Fibroblast of villous mesenchyme (primary cell): ENCODE measurements around the gene PNMA8A. TPM values are rescaled to one million over a fixed set of nuclear protein-coding genes. Genes with fewer than 3 reads are reported as not detected.

ENCODE experiments used
- DNase-seq: peaks from one replicate; pipeline ENCODE4 v3.0.0-alpha.2; 2010; ENCODE audit warnings: low read depth
- H3K4me3 ChIP-seq: 2 replicates; pipeline ENCODE4 v1.5.1; 2011; ENCODE audit warnings: low read depth, mild to moderate bottlenecking, low read length
- CTCF ChIP-seq: IDR thresholded peaks from 2 replicates; pipeline ENCODE4 v1.5.1; 2012; ENCODE audit warnings: low read depth, mild to moderate bottlenecking, low read length; ENCODE audit not compliant: insufficient read depth
- total RNA-seq: library from RNA; depleted of rRNA; stranded (reverse); fragments of >200 nt; gene quantifications from 2 replicates; pipeline ENCODE4 v1.2.3, GENCODE V29; 2012

PNMA8A gene
- total RNA-seq, 1 donor, result 9.9 TPM

GRCh38 chr19:46486358-46486757, 15.0 kb upstream of the PNMA8A start:
- TF ChIP-seq CTCF, result no peak
- DNase-seq, result no peak
- H3K4me3 ChIP-seq, result no peak overlapping the region

DNA sequence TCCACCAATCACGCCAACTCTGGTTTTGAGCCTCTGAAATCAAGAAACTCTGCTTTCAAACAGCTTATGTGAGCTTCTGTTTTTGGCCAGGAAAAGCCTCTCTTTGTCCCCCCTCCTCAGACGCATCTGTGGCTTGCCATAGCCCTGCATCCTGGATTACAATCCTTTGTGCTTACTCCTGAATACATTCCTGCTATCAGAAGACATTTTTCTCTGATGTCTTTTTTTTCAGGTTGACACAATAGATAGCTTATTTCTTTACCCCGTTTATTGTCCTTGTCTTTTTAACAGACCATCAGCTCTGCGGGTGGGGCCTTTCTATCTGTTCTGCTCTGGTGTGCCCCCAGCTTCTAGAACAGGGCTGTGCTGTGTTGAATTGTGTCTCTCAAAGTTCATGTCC, 13.3 kb upstream of the PNMA8A start:
- no peak for TF ChIP-seq CTCF
- DNase-seq, result no peak

GRCh38 chr19:46482631-46483030, 11.3 kb upstream of the PNMA8A start:
- H3K4me3 ChIP-seq, result no peak overlapping the region
- DNase-seq, result peak; percentile 29
- TF ChIP-seq CTCF, result no peak

More for the DNA sequence above, 13.3 kb upstream of the PNMA8A start:
- no peak overlapping the region for H3K4me3 ChIP-seq

- H3K4me3 ChIP-seq, result no peak overlapping the region
- DNase-seq, result no peak
These were observed 10.6 kb upstream of the PNMA8A start for GRCh38 chr19:46481947-46482346.

GRCh38 chr19:46481223-46481848, 10.0 kb upstream of the PNMA8A start:
- TF ChIP-seq CTCF, result no peak
- DNase-seq, result peak; percentile 37
- no peak overlapping the region for H3K4me3 ChIP-seq

More at GRCh38 chr19:46481947-46482346, 10.6 kb upstream of the PNMA8A start:
- no peak for TF ChIP-seq CTCF

GRCh38 chr19:46480415-46480814, 9.1 kb upstream of the PNMA8A start:
- peak; percentile 93 for DNase-seq
- TF ChIP-seq CTCF, result no peak
- no peak overlapping the region for H3K4me3 ChIP-seq
